Measurements from ENCODE around the gene FAHD2A.

Gene FAHD2A

DNA sequence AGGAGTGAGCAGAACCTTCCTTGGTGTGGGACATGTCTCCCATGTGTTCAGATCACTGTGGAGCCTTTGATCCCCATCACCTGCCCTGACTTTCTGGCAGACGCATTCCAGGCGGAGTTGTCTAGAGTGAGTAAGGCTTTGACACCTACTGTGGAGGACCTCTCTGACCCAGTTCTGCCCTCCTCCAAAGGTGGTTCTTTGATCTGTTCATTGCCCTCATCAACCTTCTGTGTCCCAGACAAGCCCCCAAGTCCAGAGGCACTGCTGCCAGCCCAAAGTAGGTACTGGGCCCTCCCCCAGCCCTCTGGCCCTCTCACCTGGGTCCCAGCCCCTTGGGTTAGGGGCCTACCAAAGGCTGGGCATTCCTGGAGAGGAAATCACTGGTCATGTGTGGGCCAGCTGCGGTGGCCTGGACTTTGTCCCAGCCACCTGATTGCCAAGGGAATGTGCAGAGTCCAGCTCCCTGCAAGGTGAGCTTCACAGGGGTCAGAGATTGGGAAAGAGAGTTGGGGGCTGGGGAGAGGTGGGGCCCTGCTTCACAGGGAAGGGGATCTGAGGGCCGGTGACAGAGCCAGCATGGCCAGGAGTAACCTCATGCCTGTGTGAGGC is 12.1 kb upstream of the FAHD2A start:
- no peak overlapping the region for H3K4me3 ChIP-seq (ENCODE audit: control insufficient read depth, low read depth, low read length)
- no peak for DNase-seq (ENCODE audit: low read depth)
- no peak for TF ChIP-seq CTCF (IDR thresholded peaks at IDR 0.05; ENCODE audit: control insufficient read depth, insufficient read depth, low read depth, low read length, missing control alignments)

GRCh38 chr2:95390881-95391321 is 11.6 kb upstream of the FAHD2A start:
- no peak for DNase-seq (ENCODE audit: low read depth)
- no peak overlapping the region for H3K4me3 ChIP-seq (ENCODE audit: control insufficient read depth, low read depth, low read length)
- TF ChIP-seq CTCF (IDR thresholded peaks at IDR 0.05; ENCODE audit: control insufficient read depth, insufficient read depth, low read depth, low read length, missing control alignments), result no peak

DNA sequence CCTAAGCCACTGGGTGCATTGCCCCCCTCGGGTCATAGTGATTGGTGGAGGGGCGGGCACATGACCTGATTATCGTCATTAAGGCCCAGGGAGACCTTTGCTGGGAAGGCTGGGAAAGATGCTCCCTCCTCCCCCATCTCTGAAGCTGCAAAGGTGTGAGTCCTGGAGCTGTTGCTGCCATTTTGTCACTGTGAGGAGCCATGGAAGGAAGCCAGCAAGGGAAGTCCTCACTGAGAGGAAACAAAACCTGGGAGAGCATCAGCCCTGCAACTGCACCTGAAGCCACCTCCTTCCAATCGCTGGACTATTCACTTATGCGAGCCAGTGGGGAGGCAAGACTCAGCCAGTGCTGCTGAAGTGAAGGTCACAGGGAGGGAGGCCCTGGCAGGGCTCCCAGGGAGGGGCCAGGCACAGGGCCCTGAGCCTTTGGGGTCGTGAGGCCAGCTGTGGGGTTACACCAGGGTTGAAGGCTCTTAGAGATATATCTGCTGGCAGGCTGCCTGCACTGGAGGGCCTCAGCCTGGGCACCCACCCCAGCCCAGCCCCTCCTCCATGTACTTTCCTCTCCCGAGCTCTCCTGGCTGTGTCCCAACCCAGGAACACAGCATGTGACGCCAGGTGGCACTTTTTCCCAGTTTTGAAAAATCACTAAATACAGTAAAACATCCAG is 10.7 kb upstream of the FAHD2A start:
- H3K4me3 ChIP-seq (ENCODE audit: control insufficient read depth, low read depth, low read length), result no peak overlapping the region
- TF ChIP-seq CTCF (IDR thresholded peaks at IDR 0.05; ENCODE audit: control insufficient read depth, insufficient read depth, low read depth, low read length, missing control alignments), result no peak
- no peak for DNase-seq (ENCODE audit: low read depth)

GRCh38 chr2:95392320-95392719 is 10.2 kb upstream of the FAHD2A start:
- no peak overlapping the region for H3K4me3 ChIP-seq (ENCODE audit: control insufficient read depth, low read depth, low read length)
- no peak for TF ChIP-seq CTCF (IDR thresholded peaks at IDR 0.05; ENCODE audit: control insufficient read depth, insufficient read depth, low read depth, low read length, missing control alignments)
- DNase-seq (ENCODE audit: low read depth), result no peak

- TF ChIP-seq CTCF (IDR thresholded peaks at IDR 0.05; ENCODE audit: control insufficient read depth, insufficient read depth, low read depth, low read length, missing control alignments), result peak; percentile 7
- H3K4me3 ChIP-seq (ENCODE audit: control insufficient read depth, low read depth, low read length), result no peak overlapping the region
- DNase-seq (ENCODE audit: low read depth), result no peak
These were observed 9.6 kb upstream of the FAHD2A start for GRCh38 chr2:95392730-95393455.

- H3K4me3 ChIP-seq (ENCODE audit: control insufficient read depth, low read depth, low read length), result no peak overlapping the region
- DNase-seq (ENCODE audit: low read depth), result no peak
- TF ChIP-seq CTCF (IDR thresholded peaks at IDR 0.05; ENCODE audit: control insufficient read depth, insufficient read depth, low read depth, low read length, missing control alignments), result no peak
These were observed 8.6 kb upstream of the FAHD2A start for GRCh38 chr2:95393901-95394300.

Data from AG09309 (cell line).